ENCODE results near the gene PLEKHG2. TPM values are rescaled to one million over a fixed set of nuclear protein-coding genes. Genes with fewer than 3 reads are reported as not detected.

Gene PLEKHG2
- total RNA-seq, 1 donor from 2014 or later: 9.0 TPM

GRCh38 chr19:39469567-39469966 is 57.1 kb downstream of the PLEKHG2 start:
- no peak for ATAC-seq (ENCODE audit: poor library complexity)
- DNase-seq: no peak
- intact Hi-C loops (cut with DNase I): no loop called here

DNA sequence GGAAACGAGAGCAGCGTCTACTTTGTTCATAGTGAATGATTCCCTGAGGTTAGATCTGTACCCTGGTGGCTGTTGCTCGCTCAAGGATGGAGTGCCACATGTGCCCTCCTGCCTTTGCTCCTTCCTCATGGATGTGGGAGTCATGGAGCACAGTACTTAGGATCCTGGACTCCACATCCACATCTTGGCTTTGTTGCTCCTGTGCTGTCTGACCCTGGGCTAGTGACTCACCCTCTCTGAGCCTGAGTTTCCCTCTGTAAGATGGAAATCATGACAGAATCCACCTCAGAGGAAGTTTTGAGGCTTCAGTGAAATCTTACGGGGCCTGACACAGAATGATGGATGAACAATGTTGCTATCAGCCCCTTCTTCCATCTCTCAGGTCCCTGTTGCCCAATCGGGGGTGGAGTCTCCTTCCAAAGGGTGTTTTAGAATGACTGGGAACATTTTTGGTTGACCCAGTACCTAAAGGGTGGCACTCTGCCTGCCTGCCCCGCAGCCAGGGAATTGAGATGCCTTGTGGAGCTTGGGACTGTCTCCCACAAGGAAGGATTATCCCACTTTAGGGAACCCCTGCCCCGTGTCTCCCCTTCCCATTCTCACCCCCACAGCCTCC is 58.4 kb downstream of the PLEKHG2 start:
- intact Hi-C loops (cut with DNase I): no loop called here
- ATAC-seq (ENCODE audit: poor library complexity) (no peak), DNase-seq (no peak)

DNA sequence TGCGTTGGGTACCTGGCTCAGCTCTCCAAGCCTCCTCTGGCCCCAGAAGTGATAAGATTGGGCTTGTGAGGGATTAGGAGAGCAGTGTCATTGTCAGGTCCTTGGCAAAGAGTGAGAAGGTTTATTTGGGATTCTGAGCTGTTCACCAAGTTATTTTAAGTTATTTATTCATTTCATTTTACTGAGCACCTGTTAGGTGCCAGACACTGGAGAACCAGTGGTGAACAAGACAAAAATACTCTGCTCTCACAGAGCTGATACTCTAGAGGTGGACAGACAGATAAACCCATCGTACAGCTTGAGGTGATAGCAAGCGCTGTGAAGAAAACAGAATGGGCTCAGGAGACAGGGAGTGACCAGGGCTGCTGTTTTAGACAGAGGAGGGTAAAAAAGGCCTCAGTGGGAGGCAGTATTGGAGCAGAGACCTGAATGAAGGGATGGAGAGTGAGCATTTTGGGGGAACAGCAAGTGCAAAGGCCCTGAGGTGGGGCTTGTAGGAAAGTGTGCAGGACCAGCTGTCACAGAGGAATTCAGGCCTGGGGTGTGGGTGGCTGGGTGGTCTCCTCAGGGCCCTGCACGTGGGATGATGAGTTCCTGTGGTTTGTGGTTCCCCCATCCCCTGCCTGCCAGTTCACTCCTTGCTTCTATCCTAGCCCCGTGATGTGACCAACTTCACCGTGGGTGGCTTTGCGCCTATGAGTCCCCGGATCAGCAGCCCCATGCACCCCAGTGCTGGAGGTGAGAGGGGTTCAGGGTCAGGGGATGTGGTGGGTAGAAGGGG is 59.5 kb downstream of the PLEKHG2 start:
- ATAC-seq (ENCODE audit: poor library complexity) (no peak), DNase-seq (no peak)
- intact Hi-C loops (cut with DNase I): no loop called here

GRCh38 chr19:39472746-39473442 is 60.4 kb downstream of the PLEKHG2 start:
- ATAC-seq (ENCODE audit: poor library complexity) (no peak), DNase-seq (no peak)
- intact Hi-C loops (cut with DNase I): no loop called here

- DNase-seq (no peak), ATAC-seq (ENCODE audit: poor library complexity) (no peak)
- intact Hi-C loops (cut with DNase I): no loop called here
These were observed 61.0 kb downstream of the PLEKHG2 start for GRCh38 chr19:39473443-39473960.

GRCh38 chr19:39474139-39474620 is 61.7 kb downstream of the PLEKHG2 start:
- peak; percentile 69 for ATAC-seq (ENCODE audit: poor library complexity)
- peak; percentile 73 for DNase-seq
- intact Hi-C loops (cut with DNase I): loop anchor here (2.0 kb wide), 1 partner anchor 59 kb away; the partner anchor contains the start of gene EID2B

GRCh38 chr19:39475748-39476147 is 63.3 kb downstream of the PLEKHG2 start:
- ATAC-seq (ENCODE audit: poor library complexity) (peak; percentile 6), DNase-seq (peak; percentile 50)
- intact Hi-C loops (cut with DNase I): loop anchor here (2.0 kb wide), 1 partner anchor 57 kb away; the partner anchor contains the start of gene EID2B

Small RNA genes within 50 kb of the gene (microRNA-seq; reads per million reads assigned to microRNA genes)
- not detected for gene MIR4530

Other genes starting within 250 kb of the PLEKHG2 start
- gene NCCRP1, start 215.7 kb upstream of the PLEKHG2 start, total RNA-seq: not detected
- not detected for gene SYCN, start 208.4 kb upstream of the PLEKHG2 start, total RNA-seq
- gene IFNL3, start 167.7 kb upstream of the PLEKHG2 start, total RNA-seq: not detected
- not detected for gene IFNL4, start 163.8 kb upstream of the PLEKHG2 start, total RNA-seq
- gene IFNL2, start 144.3 kb upstream of the PLEKHG2 start, total RNA-seq: not detected
- not detected for gene IFNL1, start 116.3 kb upstream of the PLEKHG2 start, total RNA-seq
- 0.40 TPM for gene LRFN1, start 91.8 kb upstream of the PLEKHG2 start, total RNA-seq
- 17.1 TPM for gene GMFG, start 76.6 kb upstream of the PLEKHG2 start, total RNA-seq
- 43.1 TPM for gene SAMD4B, start 70.2 kb upstream of the PLEKHG2 start, total RNA-seq
- 32.0 TPM for gene PAF1, start 21.6 kb upstream of the PLEKHG2 start, total RNA-seq
- 22.1 TPM for gene MED29, start 21.3 kb upstream of the PLEKHG2 start, total RNA-seq
- gene ZFP36, start 5.8 kb upstream of the PLEKHG2 start, total RNA-seq: 44.9 TPM
- gene RPS16, start 23.3 kb downstream of the PLEKHG2 start, total RNA-seq: 1,176 TPM
- gene SUPT5H, start 32.9 kb downstream of the PLEKHG2 start, total RNA-seq: 82.6 TPM
- 80.6 TPM for gene TIMM50, start 68.2 kb downstream of the PLEKHG2 start, total RNA-seq
- not detected for gene DLL3, start 86.3 kb downstream of the PLEKHG2 start, total RNA-seq
- not detected for gene SELENOV, start 102.5 kb downstream of the PLEKHG2 start, total RNA-seq
- 1.7 TPM for gene EID2B, start 120.2 kb downstream of the PLEKHG2 start, total RNA-seq
- 10.3 TPM for gene EID2, start 127.5 kb downstream of the PLEKHG2 start, total RNA-seq
- gene LGALS13, start 189.9 kb downstream of the PLEKHG2 start, total RNA-seq: not detected
- gene LGALS16, start 243.2 kb downstream of the PLEKHG2 start, total RNA-seq: not detected